GM21576 (cell line): ENCODE data around the gene SCLT1.

ENCODE experiments used
- ATAC-seq: cut with Tn5 transposase; IDR thresholded peaks from one replicate; pipeline ENCODE4 v1.9.1; 2021; ENCODE audit warnings: mild to moderate bottlenecking, moderate library complexity; ENCODE audit not compliant: unreplicated experiment

The SCLT1 gene

DNA sequence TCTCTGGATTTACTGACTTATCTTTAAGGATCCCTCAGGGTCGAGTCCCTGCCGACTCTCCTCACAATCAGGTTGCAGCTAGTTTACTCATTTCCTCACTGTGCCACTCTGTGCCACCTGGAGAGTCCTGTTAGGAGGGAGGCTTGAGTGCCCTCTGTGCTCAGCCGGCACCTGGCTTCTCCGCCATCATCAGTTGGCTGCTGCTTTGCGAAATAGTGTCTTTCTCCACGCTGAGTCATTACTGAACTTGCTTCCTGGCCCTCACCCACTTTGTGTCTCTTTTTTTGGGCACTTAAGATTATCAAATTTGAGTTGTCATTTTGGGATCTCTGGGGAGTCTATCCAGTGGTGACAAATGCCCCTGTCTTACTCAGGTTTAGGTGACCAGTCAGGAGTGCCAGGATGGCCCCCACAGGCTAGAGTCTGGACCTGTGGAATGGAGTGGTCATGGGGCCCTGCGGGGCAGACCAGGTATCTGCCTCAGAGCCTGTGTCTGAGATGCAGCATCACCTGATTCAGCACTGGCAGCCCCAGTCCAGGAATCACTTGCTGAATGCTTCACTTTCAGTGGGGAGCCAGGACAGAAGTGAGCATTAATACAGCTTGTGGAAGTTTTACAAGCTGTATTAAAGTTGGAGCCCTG lies 246.1 kb downstream of the SCLT1 start:
- ATAC-seq, result no peak

DNA sequence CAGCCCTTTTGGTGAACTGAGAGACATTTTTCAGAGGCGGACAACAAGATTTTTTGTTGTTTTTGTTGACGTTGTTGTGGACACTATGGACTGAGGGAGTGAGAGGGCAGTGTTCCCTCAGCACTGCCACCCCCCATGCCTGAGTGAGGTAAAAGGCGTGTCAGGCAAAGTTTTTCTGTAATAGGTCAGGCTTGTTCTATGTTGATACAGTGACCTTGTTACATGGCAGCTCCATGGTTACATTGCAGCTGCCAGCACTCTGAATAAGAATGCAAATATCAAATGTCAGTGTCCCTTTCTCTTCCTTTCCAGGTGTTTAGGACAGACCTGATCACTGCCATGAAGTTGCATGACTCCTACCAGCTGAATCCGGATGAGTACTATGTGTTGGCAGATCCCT lies 247.3 kb downstream of the SCLT1 start:
- no peak for ATAC-seq

DNA sequence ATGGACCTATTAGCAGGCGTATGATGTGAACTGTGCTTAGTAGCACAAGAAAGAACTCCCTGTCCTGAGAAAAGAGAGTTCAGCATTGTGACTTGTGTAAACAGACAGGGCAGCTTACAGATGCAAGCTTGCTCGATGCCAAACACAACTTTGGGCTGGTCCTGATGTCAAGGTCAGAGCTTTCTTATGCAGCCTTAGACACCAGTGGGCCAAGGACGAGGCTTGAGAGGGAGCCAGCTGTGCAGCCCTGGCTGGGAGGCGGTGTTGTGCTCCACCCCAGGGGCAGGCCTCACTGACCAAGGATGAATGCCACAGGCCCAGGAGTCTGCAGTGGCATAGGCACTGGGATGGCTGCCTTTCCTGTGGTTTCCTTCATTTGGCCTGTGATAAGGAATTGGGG lies 248.4 kb downstream of the SCLT1 start:
- no peak for ATAC-seq

DNA sequence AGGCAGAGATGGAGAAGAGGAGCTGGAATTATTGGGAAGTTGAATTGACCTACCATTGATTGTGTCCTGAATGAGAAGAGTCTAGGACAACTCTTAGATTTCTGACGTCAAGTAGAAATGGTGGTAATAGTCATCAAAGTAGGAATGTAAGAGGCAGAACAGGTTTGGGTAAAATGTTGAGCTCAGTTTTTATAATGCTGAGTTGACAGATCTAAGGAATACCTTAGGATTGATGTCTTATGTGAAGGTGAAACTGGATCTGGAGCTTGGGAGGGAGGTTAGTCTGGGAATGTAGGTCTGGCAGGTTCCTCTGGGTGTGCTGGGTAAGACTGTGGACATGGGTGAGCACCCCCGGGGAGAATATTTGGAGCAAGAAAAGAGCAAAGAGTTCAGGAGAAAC lies 251.9 kb downstream of the SCLT1 start:
- no peak for ATAC-seq

DNA sequence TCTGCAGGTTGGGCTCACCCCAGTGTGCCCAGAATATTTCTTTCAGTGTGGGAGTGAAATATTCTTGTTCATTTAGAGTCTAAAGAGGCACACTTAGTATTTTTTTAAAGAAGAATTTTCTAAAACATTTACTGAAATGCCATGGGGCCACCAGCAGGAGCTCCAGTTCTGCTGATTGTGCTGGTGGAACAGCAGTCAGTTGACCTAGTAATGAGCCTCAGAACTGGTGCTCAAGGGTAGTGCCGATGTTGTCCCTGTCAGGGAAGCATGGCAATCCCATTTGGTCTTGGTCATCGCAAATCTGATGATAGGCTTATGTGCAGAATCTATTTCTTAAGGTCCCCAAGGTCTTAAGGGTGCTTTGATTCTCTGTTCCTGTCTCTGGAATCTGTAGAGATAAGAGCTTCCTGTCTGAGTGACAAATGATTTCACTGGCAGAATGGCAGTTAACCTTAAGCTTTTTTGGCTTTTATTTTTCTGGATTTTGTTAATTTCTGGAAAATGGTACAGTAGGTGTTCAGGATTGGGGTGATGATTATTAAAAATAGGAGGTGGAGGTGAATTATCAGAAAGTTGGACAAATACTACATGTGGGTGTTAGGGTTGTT lies 252.5 kb downstream of the SCLT1 start:
- ATAC-seq, result no peak

DNA sequence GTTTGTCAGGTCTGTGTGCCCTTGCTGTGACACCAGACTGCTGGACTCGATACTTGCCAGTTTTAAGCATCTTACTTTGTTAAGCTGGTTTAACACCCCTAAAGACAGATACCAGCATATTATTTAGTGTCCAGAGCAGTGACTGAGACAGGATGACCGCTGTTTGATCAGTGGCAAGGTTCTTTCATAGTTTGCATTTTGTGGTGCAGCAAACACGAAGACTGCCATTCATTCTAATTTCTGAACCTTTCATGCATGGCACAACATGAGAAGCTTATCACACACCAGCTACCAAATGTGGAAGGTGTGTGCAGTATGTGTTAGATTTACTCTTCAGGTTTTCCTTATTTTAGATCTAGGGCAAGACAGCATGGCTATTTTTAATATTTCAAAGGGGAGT lies 255.7 kb downstream of the SCLT1 start:
- no peak for ATAC-seq

DNA sequence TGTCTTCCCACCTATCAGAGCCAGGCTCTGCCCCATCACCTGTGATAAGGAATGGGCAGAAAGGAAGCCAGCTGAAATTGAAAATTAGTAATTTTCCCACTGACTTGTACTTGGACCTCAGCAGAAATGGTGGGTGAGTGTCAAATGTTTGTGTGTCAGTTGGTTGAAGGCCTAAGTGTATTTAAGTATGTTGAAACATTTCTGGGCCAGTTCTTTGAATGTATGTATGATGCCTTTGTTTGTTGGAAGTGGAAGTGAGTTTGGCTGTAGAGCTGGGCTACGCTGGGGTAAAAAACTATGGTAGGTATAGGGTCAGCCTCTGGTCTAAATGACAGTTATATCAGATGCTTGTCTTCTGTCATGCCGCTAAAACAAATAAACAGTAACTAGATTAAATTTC lies 256.1 kb downstream of the SCLT1 start:
- ATAC-seq, result no peak

DNA sequence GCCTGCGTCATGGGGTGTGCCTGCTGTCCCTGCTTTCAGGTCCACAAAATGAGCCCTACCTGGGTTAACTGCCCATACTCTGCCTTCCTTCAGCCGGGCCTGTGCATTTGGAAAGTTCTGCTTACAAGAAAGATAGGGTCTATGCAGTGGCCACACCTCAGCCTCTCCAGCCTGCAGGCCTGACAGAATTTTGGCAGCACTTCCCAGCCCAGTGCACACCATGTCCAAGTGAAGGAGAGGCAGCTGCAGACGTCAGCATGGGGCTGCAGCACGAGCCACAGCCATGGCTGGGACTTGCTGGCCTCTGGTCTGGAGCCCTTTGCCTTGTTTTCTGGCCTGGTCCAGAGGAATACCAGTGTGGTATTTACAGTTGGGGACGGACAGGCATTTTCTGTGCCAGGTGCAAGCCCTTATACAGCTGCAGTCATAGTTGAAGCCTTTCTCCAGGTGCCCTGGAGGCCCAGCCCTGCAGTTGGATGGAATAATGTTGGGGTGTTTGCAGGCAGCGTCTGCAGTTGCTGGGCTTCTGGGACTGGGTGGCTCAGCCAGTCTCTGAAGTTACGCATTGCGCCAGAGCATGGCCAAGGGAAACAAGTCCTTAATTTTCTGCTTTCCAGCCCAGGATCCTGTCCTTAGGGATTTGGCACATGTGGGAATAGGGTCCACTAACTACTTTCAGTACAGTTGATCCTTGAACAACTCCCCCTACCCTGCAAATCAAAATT lies 257.7 kb downstream of the SCLT1 start:
- ATAC-seq, result no peak
